NCI-H748 (cell line): ENCODE results near the gene TWNK.
"Not testable (repeated sequence)": the region's sequence is repeated elsewhere in the genome, so short reads cannot be mapped to it uniquely, and the experiment has no call there.

Experiments used
- DNase-seq: peaks from one replicate; lab custom pipeline; 2025; ENCODE audit not compliant: unreplicated experiment; lab: John Stamatoyannopoulos, UW

The TWNK gene

DNA sequence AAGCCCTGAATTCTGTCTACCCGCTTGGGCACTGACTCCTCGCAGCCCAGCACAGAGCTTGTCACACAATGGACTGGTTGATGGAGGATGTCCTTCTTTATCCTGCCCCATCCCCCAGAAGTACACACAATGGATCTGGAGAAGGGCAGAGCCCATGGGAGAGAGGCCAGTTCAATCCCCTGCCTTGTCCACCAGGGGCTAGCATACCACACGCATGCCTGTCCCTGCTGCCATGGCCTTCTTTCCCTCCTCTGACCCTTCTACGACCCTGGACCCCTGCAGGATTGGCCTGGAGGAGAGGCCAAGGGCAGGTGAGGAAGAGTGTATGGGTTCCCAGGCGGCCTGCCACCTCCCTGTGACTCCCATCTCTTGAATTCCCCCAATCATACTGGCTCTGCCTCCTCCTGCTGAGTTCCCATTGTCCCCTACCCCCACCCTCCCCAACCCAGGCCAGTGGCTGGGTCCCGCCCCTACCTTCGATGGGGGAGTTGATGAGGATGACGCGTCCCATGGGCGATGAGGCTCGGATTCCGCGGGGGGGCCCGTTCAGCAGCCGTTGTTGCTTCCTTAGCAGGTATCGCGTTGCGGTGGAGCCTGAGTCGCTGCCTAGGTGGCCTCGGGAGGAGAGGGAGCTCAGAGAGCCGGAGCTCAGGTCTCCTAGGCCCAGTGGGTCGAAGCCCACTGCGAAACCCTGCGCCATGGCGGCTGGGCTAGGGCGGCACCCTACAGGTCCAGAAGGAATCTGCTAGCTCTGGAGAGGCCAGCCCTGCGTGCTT lies 42.4 kb downstream of the TWNK start:
- DNase-seq = no peak

DNA sequence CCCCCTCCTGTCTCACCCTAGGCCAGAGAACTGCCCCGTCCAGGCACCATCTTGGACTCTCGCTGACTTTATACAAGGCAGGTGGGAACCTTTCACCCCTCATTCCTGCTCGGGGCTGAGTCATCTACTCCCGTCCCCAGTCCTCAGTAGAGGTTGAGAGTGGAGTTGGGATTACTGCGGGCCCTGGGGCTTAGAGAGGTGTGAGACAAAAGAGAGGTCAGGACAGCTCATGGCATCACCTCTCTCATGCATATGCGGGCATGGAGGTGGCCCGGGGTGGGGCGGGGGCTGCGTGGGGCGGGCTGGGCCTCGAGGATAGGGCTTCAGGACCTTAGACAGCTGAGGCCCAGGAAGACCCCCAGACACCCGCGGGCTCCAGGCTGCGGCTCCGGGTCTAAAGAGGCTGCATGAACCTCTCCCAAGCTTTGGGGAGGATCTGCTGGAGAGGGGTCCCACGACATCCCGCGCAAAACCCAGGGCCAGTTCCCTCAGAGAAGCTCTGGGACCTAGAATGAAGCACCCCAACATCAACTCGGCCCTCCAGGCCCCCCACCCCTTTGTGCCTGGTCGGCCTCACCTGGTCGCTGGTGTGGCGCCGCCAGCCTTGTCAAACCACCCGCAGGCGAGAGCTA lies 43.3 kb downstream of the TWNK start:
- DNase-seq = no peak

- DNase-seq = peak; percentile 88
Observed at GRCh38 chr10:101031128-101031795, 43.9 kb downstream of the TWNK start, which contains the start of the genes PDZD7 and SFXN3. Gene PDZD7 (minus strand): TSS chr10:101031129. CDS start chr10:101030219, 910 bp downstream. Gene SFXN3 (plus strand): TSS chr10:101031234. CDS start chr10:101034695, 3,461 bp downstream.

GRCh38 chr10:101031796-101032636 lies 44.7 kb downstream of the TWNK start:
- DNase-seq = peak; percentile 67

DNA sequence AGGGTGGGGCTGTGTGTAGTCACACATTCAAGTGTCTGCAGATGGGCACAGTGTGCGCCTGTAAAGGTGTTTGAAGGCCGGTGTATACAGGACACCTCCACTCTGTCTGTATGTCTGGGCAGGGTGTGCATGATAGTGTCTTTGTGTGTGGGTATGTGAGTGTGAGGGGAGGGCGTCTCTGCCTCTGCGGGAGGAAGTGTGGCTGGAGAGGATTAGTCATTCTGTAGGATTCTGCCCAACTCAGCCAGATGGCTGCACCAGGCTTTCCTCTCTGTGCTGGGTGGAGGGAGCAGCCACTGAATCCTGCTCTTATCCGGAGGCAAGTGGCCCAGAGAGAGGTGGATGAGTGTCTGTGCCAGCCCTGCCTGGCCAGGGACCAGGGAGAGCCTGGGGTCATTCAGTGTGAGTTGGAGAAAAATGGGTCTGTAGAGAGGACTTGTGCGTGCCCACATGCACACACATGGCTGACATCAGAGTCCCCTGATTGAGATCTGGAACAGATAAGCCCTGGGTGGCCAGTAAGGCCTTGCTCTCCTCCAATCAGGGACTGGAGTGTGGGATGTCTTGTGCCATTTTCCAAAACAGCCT lies 45.4 kb downstream of the TWNK start:
- peak; percentile 23 for DNase-seq

DNA sequence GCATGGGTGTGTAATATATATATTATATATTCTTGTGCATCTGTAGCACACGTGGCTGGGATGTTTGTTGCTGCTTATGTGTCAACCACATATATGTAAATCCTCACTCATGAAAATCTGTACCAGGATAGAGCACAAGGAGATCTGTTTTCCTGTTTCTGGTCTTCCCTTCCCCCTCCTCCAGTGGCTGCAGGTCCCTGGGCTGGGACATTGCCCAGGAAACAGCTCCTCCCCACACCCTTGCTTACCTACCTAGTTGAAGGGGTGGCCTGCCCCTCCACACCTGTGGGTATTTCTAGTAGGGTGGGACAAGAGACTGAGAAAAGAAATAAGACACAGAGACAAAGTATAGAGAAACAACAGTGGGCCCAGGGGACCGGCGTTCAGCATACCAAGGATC lies 45.9 kb downstream of the TWNK start:
- no peak for DNase-seq

- not testable (repeated sequence) for DNase-seq
Observed at GRCh38 chr10:101034404-101034803, 47.1 kb downstream of the TWNK start.

DNA sequence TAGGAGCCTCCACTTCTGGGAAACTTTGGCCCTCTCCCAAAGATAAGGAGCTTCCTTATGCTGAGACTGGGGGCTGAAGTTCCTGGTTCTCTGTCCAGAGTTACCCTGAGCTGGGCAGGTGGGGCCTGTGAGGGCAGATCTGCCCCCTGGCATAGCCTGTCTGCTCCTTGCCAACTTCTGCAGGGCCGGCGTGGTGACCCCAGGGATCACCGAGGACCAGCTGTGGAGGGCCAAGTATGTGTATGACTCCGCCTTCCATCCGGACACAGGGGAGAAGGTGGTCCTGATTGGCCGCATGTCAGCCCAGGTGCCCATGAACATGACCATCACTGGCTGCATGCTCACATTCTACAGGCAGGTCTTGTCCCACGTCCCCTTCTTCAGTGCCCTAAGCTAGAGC lies 48.0 kb downstream of the TWNK start:
- DNase-seq = no peak

- no peak for DNase-seq
Observed at GRCh38 chr10:101035916-101036702, 48.8 kb downstream of the TWNK start.

GRCh38 chr10:101036726-101037125 lies 49.4 kb downstream of the TWNK start:
- DNase-seq = no peak

- DNase-seq = peak; percentile 1
Observed at GRCh38 chr10:101038484-101038883, 51.1 kb downstream of the TWNK start.

GRCh38 chr10:101040061-101040460 lies 52.7 kb downstream of the TWNK start:
- DNase-seq = no peak

DNA sequence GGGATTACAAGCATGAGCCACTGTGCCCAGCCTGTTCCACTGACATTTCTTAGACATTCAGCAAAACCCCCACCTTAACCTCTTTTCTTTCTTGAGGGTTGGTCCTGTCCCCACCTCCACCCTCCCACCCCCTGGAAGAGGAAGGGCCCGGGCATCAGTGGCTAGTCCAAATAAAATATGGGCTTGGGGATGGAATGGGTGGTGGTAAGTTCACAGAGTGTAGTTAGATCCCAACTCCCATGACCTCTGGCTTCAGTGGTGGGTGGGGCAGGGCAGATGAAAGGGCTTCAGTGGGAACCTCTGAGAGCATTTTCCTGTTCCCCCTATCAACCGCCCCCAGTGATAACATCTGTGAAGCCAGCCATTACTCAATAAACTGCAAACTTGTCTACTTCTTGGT lies 53.5 kb downstream of the TWNK start:
- DNase-seq = no peak

GRCh38 chr10:101041252-101041761 lies 54.0 kb downstream of the TWNK start:
- DNase-seq = peak; percentile 72

DNA sequence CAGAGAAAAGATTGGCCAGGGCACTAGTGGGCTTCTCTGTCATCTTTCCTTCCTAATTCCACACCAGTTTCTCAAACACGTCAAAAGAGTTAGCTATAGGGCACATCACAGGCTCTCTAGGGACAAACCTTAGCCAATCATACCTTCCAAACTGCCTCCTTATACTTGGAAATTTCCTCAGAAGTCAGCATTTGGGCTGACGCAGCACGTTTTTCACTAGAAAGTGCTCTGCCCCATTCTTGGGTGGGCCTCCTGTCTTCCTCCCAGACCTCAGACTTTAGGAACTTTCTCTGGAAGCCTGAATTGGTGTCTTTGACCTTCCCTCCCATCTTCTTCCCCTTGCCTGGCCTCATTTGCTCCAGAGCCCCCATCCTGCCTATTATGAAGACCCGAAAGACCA lies 54.8 kb downstream of the TWNK start:
- no peak for DNase-seq

GRCh38 chr10:101042667-101043362 lies 55.5 kb downstream of the TWNK start:
- DNase-seq = peak; percentile 93

DNA sequence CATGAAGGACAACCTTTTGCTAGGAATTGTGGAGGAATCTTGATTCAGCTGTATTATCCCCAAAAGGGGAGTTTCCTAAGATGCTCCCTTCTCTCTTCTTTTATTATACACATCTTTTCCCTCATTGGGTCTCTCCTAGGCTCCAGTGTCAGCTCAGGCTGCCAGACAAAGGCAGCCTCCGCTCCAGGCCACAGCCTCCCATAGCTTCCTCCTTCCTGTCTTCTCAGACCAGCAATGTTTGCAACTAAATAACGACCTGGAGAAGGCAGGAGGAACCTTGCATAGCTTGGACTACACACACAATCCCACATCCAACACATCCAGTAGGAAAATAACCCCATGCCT lies 56.0 kb downstream of the TWNK start:
- no peak for DNase-seq
